ENCODE data around the gene ANGPTL7.

DNA sequence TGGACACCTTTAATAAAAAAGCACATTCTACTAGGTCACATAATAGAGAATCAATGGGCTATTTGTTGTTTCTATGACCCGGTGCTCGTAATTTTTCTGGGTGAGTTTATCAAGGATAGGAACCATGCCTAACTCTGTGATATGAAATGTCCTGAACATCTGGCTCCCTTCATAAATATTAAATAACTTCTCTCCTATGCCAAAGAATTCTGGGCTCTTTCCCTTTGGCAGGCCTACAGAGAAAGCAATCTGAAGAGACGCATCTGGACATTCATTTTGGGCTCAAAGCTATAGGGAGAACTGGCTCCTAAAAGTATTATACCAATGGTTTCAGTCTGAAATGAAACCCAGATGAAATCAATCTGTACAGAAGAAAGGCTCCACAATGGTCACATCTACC is 38.8 kb upstream of the ANGPTL7 start:
- no peak for TF ChIP-seq CTCF (conservative IDR thresholded peaks at IDR 0.05)
- TF ChIP-seq ZFX (IDR thresholded peaks at IDR 0.05), result no peak

Measured in C4-2B (cell line).